H9 (cell line): Measurements from ENCODE around the gene ANKH. TPM values are rescaled to one million over a fixed set of nuclear protein-coding genes. Genes with fewer than 3 reads are reported as not detected.

Experiments used
- DNase-seq: peaks from one replicate; pipeline ENCODE4 v3.0.0-alpha.2; 2017
- H2AFZ ChIP-seq: one replicate; pipeline ENCODE4 v1.6.1; 2013; ENCODE audit warnings: mild to moderate bottlenecking, low read length, control low read depth, moderate library complexity
- H2AK5ac ChIP-seq: 2 replicates; pipeline ENCODE4 v1.6.1; 2013; ENCODE audit warnings: low read length, control low read depth, mixed read lengths; ENCODE audit not compliant: insufficient read length
- H2BK120ac ChIP-seq: one replicate; pipeline ENCODE4 v1.6.1; 2013; ENCODE audit warnings: low read depth, mild to moderate bottlenecking, low read length, control low read depth, inconsistent platforms; ENCODE audit not compliant: poor library complexity, severe bottlenecking
- H2BK12ac ChIP-seq: 2 replicates; pipeline ENCODE4 v1.6.1; 2013; ENCODE audit warnings: low read length, control low read depth, mixed read lengths, low read depth; ENCODE audit not compliant: insufficient read length
- H2BK15ac ChIP-seq: 2 replicates; pipeline ENCODE4 v1.6.1; 2013; ENCODE audit warnings: low read depth, low read length, control low read depth
- H2BK20ac ChIP-seq: one replicate; pipeline ENCODE4 v1.6.1; 2013; ENCODE audit warnings: low read depth, mild to moderate bottlenecking, low read length, control low read depth, inconsistent platforms; ENCODE audit not compliant: poor library complexity, severe bottlenecking
- H2BK5ac ChIP-seq: 2 replicates; pipeline ENCODE4 v1.6.1; 2013; ENCODE audit warnings: low read length, control low read depth, mixed read lengths; ENCODE audit not compliant: insufficient read length
- H3K14ac ChIP-seq: 2 replicates; pipeline ENCODE4 v1.6.1; 2013; ENCODE audit warnings: low read length, control low read depth; ENCODE audit not compliant: insufficient read depth
- H3K18ac ChIP-seq: 2 replicates; pipeline ENCODE4 v1.6.1; 2013; ENCODE audit warnings: low read depth, mild to moderate bottlenecking, mixed read lengths, low read length, control low read depth; ENCODE audit not compliant: insufficient read length
- H3K23ac ChIP-seq: 2 replicates; pipeline ENCODE4 v1.6.1; 2013; ENCODE audit warnings: low read length, control low read depth, mixed read lengths, low read depth; ENCODE audit not compliant: insufficient read length
- H3K23me2 ChIP-seq: 2 replicates; pipeline ENCODE4 v1.6.1; 2013; ENCODE audit warnings: low read depth, mild to moderate bottlenecking, mixed read lengths, low read length, control low read depth; ENCODE audit not compliant: insufficient read length, poor library complexity, severe bottlenecking
- H3K27ac ChIP-seq: 2 replicates; pipeline ENCODE4 v1.5.1; 2013; ENCODE audit warnings: low read length, control low read depth, mixed read lengths, low read depth; ENCODE audit not compliant: insufficient read length
- H3K27me3 ChIP-seq: 2 replicates; pipeline ENCODE4 v1.6.1; 2013; ENCODE audit warnings: low read length, control low read depth, inconsistent platforms; ENCODE audit not compliant: insufficient read depth
- H3K4ac ChIP-seq: 2 replicates; pipeline ENCODE4 v1.6.1; 2013; ENCODE audit warnings: low read depth, mild to moderate bottlenecking, control low read depth, inconsistent platforms, low read length, moderate library complexity
- H3K4me1 ChIP-seq: 2 replicates; pipeline ENCODE4 v1.6.1; 2013; ENCODE audit warnings: low read length, control low read depth, inconsistent platforms; ENCODE audit not compliant: insufficient read depth
- H3K4me2 ChIP-seq: 2 replicates; pipeline ENCODE4 v1.6.1; 2013; ENCODE audit warnings: low read length, control low read depth, mixed read lengths; ENCODE audit not compliant: insufficient read length, insufficient read depth
- H3K56ac ChIP-seq: 2 replicates; pipeline ENCODE4 v1.6.1; 2013; ENCODE audit warnings: low read depth, mild to moderate bottlenecking, mixed read lengths, low read length, control low read depth; ENCODE audit not compliant: insufficient read length
- H3K79me1 ChIP-seq: 2 replicates; pipeline ENCODE4 v1.6.1; 2013; ENCODE audit warnings: low read depth, mild to moderate bottlenecking, moderate library complexity, low read length, control low read depth, inconsistent platforms; ENCODE audit not compliant: insufficient read depth, poor library complexity, severe bottlenecking
- H3K79me2 ChIP-seq: 2 replicates; pipeline ENCODE4 v1.6.1; 2013; ENCODE audit warnings: low read length, control low read depth, inconsistent platforms; ENCODE audit not compliant: insufficient read depth
- H3K9ac ChIP-seq: 2 replicates; pipeline ENCODE4 v1.6.1; 2013; ENCODE audit warnings: low read length, control low read depth, mixed read lengths; ENCODE audit not compliant: insufficient read length; ENCODE audit errors: extremely low read depth
- H3K9me3 ChIP-seq: one replicate; pipeline ENCODE4 v1.6.1; 2013; ENCODE audit warnings: low read depth, low read length, inconsistent platforms; ENCODE audit not compliant: control insufficient read depth
- H3T11ph ChIP-seq: one replicate; pipeline ENCODE4 v1.6.1; 2013; ENCODE audit warnings: mild to moderate bottlenecking, low read length, control low read depth, inconsistent platforms
- H4K20me1 ChIP-seq: one replicate; pipeline ENCODE4 v1.6.1; 2013; ENCODE audit not compliant: control insufficient read depth, insufficient read length, insufficient read depth
- H4K5ac ChIP-seq: 2 replicates; pipeline ENCODE4 v1.6.1; 2013; ENCODE audit warnings: low read depth, mild to moderate bottlenecking, mixed read lengths, low read length, control low read depth; ENCODE audit not compliant: insufficient read length
- H4K8ac ChIP-seq: replicated peaks from 2 replicates; pipeline ENCODE4 v1.6.1; 2013; ENCODE audit warnings: low read length, control low read depth, mixed read lengths, low read depth; ENCODE audit not compliant: insufficient read length
- H4K91ac ChIP-seq: 2 replicates; pipeline ENCODE4 v1.6.1; 2013; ENCODE audit warnings: low read depth, mild to moderate bottlenecking, moderate library complexity, mixed read lengths, low read length, control low read depth; ENCODE audit not compliant: insufficient read length
- H3K27ac Mint-ChIP-seq, 3 experiments: 2 replicates in 2 of 3; 3 replicates in 1 of 3; pipeline ENCODE4 v1.8.0; 2020 to 2021; ENCODE audit warnings: mixed read lengths in 3 of 3, mild to moderate bottlenecking in 1 of 3, moderate library complexity in 1 of 3
- H3K27me3 Mint-ChIP-seq: 2 replicates; pipeline ENCODE4 v1.8.0; 2021; ENCODE audit warnings: low read depth, mild to moderate bottlenecking, moderate library complexity, mixed read lengths
- H3K36me3 Mint-ChIP-seq, 3 experiments: 2 replicates in 2 of 3; 3 replicates in 1 of 3; pipeline ENCODE4 v1.8.0; 2020 to 2021; ENCODE audit warnings: low read depth in 3 of 3, mixed read lengths in 3 of 3; ENCODE audit not compliant: insufficient read depth in 1 of 3
- H3K4me1 Mint-ChIP-seq, 2 experiments: 2 replicates each; pipeline ENCODE4 v1.8.0; 2020; ENCODE audit warnings: mixed read lengths in 2 of 2
- H3K4me3 Mint-ChIP-seq, 2 experiments: 2 replicates in 1 of 2; 3 replicates in 1 of 2; pipeline ENCODE4 v1.8.0; 2020 to 2021; ENCODE audit warnings: mild to moderate bottlenecking in 2 of 2, mixed read lengths in 2 of 2, moderate library complexity in 1 of 2
- H3K9me3 Mint-ChIP-seq, 2 experiments: 2 replicates in 1 of 2; 3 replicates in 1 of 2; pipeline ENCODE4 v1.8.0; 2020; ENCODE audit warnings: mild to moderate bottlenecking in 2 of 2, mixed read lengths in 2 of 2, moderate library complexity in 1 of 2
- CTCF ChIP-seq: fragments of 200-600 bp; sonication (generic); conservative IDR thresholded peaks from 3 replicates; pipeline ENCODE4 v1.8.0; 2021; ENCODE audit warnings: antibody characterized with exemption, mild to moderate bottlenecking
- WGBS: extraction: QIAGEN DNeasy Blood & Tissue Kit; methylation state at CpG from one replicate; pipeline ENCODE4 v1.1.7; 2013; ENCODE audit warnings: missing lambda C conversion rate, low lambda C conversion rate, mixed read lengths; ENCODE audit not compliant: insufficient read length; ENCODE audit errors: extremely low coverage; 5-methylcytosine and 5-hydroxymethylcytosine counted together
- total RNA-seq: library from RNA; stranded (reverse); gene quantifications from 2 replicates; pipeline ENCODE4 v1.2.1, GENCODE V29; 2021

Gene ANKH
- total RNA-seq, 1 experiment from 2014 or later: 9.6 TPM

GRCh38 chr5:14914623-14915260 is 43.2 kb upstream of the ANKH start:
- Histone ChIP-seq H2BK12ac (no peak overlapping the region), H4K5ac (no peak overlapping the region), H2BK120ac (no peak overlapping the region), H3K4ac (no peak overlapping the region), H3T11ph (no peak overlapping the region), H4K8ac (no peak overlapping the region), H4K91ac (no peak overlapping the region), H3K23me2 (no peaks in the 10 kb centered on the region), H2AFZ (no peak overlapping the region), H3K23ac (no peak overlapping the region), H3K4me1 (no peaks in the 10 kb centered on the region), H3K9me3 (no peaks in the 10 kb centered on the region), H2BK20ac (no peak overlapping the region), H2BK5ac (no peak overlapping the region), H3K56ac (no peak overlapping the region), H3K79me2 (no peaks in the 10 kb centered on the region), H3K9ac (no peak overlapping the region), H3K18ac (no peak overlapping the region), H3K4me2 (no peak overlapping the region), H3K14ac (no peak overlapping the region), H2BK15ac (no peak overlapping the region), H3K27me3 (no peaks in the 10 kb centered on the region), H3K27ac (no peak overlapping the region), H2AK5ac (no peak overlapping the region), H3K79me1 (no peaks in the 10 kb centered on the region), H4K20me1 (no peaks in the 10 kb centered on the region)
- no peaks in the 10 kb centered on the region for H3K9me3 Mint-ChIP-seq
- no peaks in the 10 kb centered on the region for H3K4me1 Mint-ChIP-seq
- no peaks in the 10 kb centered on the region for H3K27me3 Mint-ChIP-seq
- no peak overlapping the region for H3K4me3 Mint-ChIP-seq
- DNase-seq: no peak
- TF ChIP-seq CTCF: no peak
- no peaks in the 10 kb centered on the region; a peak in 1 of 7 replicates for H3K36me3 Mint-ChIP-seq
- WGBS: no CpG with 5 or more reads among the region's 8 CpGs
- no peak overlapping the region for H3K27ac Mint-ChIP-seq
